Keratinocyte (primary cell): ENCODE measurements around the gene QRSL1. TPM values are rescaled to one million over a fixed set of nuclear protein-coding genes. Genes with fewer than 3 reads are reported as not detected.

Experiments used
- DNase-seq: peaks from one replicate; pipeline ENCODE4 v3.0.0-alpha.2; 2011; ENCODE audit warnings: low read depth, missing footprints, low spot score
- FAIRE-seq: peaks from 2 replicates; lab custom pipeline; 2011; peaks lifted over from hg19 to GRCh38; lab: Jason Lieb, UNC
- H2AFZ ChIP-seq: 2 replicates; pipeline ENCODE4 v1.6.0; 2012; ENCODE audit warnings: low read length, control low read depth, inconsistent platforms; ENCODE audit not compliant: control insufficient read depth
- H3K27ac ChIP-seq: 2 replicates; pipeline ENCODE4 v1.5.1; 2011; ENCODE audit warnings: low read length; ENCODE audit not compliant: control insufficient read depth, insufficient read depth
- H3K27me3 ChIP-seq: 3 replicates; pipeline ENCODE4 v1.6.0; 2011; ENCODE audit warnings: low read length; ENCODE audit not compliant: control insufficient read depth, insufficient read depth; ENCODE audit errors: extremely low read depth
- H3K36me3 ChIP-seq, 2 experiments: 2 replicates in 1 of 2; 3 replicates in 1 of 2; pipeline ENCODE4 v1.5.1; 2011; ENCODE audit warnings: low read length in 2 of 2, mild to moderate bottlenecking in 1 of 2; ENCODE audit not compliant: control insufficient read depth in 2 of 2, insufficient read depth in 2 of 2; ENCODE audit errors: extremely low read depth in 1 of 2
- H3K4me1 ChIP-seq: 3 replicates; pipeline ENCODE4 v1.5.1; 2011; ENCODE audit warnings: low read length; ENCODE audit not compliant: control insufficient read depth, insufficient read depth; ENCODE audit errors: extremely low read depth
- H3K4me2 ChIP-seq: 3 replicates; pipeline ENCODE4 v1.6.0; 2011; ENCODE audit warnings: low read depth, low read length; ENCODE audit not compliant: control insufficient read depth, insufficient read depth; ENCODE audit errors: extremely low read depth
- H3K4me3 ChIP-seq, 3 experiments: fragments of 200-600 bp in 1 of 3; sonication (generic) in 1 of 3; 2 replicates in 2 of 3; 3 replicates in 1 of 3; pipeline ENCODE4 v1.5.1; 2011 to 2016; ENCODE audit warnings: low read length in 3 of 3, mild to moderate bottlenecking in 3 of 3, control low read depth in 2 of 3, inconsistent platforms in 1 of 3, low read depth in 1 of 3, mixed read lengths in 1 of 3, mixed run types in 1 of 3, moderate library complexity in 1 of 3; ENCODE audit not compliant: control insufficient read depth in 2 of 3, insufficient read depth in 2 of 3; ENCODE audit errors: extremely low read depth in 1 of 3
- H3K79me2 ChIP-seq: 2 replicates; pipeline ENCODE4 v1.6.0; 2012; ENCODE audit warnings: low read length; ENCODE audit not compliant: control insufficient read depth, insufficient read depth
- H3K9ac ChIP-seq: 3 replicates; pipeline ENCODE4 v1.6.0; 2011; ENCODE audit warnings: low read length; ENCODE audit not compliant: control insufficient read depth, insufficient read depth; ENCODE audit errors: extremely low read depth
- H3K9me1 ChIP-seq: 3 replicates; pipeline ENCODE4 v1.6.0; 2011; ENCODE audit warnings: low read length; ENCODE audit not compliant: control insufficient read depth, insufficient read depth; ENCODE audit errors: extremely low read depth
- H3K9me3 ChIP-seq: 2 replicates; pipeline ENCODE4 v1.5.1; 2012; ENCODE audit warnings: low read depth, low read length; ENCODE audit not compliant: control insufficient read depth
- H4K20me1 ChIP-seq: 3 replicates; pipeline ENCODE4 v1.6.0; 2011; ENCODE audit warnings: low read length; ENCODE audit not compliant: control insufficient read depth, insufficient read depth; ENCODE audit errors: extremely low read depth
- CTCF ChIP-seq, 3 experiments: IDR thresholded peaks in 1 of 3; conservative IDR thresholded peaks in 1 of 3; optimal IDR thresholded peaks in 1 of 3; 2 replicates in 2 of 3; 3 replicates in 1 of 3; pipeline versions ENCODE3 to v1.5.1; 2011; ENCODE audit warnings: low read length in 3 of 3, mild to moderate bottlenecking in 3 of 3, moderate library complexity in 2 of 3, control low read depth in 1 of 3, inconsistent platforms in 1 of 3; ENCODE audit not compliant: insufficient read depth in 2 of 3; ENCODE audit errors: extremely low read depth in 1 of 3
- EZH2 ChIP-seq: IDR thresholded peaks from one replicate; pipeline ENCODE4 v1.6.1; 2012; ENCODE audit warnings: inconsistent platforms, mild to moderate bottlenecking, low read length, moderate library complexity
- dilution Hi-C: fragments of 300-500 bp; cut with MboI; formaldehyde crosslinking; loops from one replicate; pipeline ENCODE4 v1.7.0; 2020; ENCODE audit warnings: low sequenced_read_pairs; ENCODE audit not compliant: extremely low pct_ligation_motif_present
- polyA plus RNA-seq, 5 experiments: library from polyadenylated mRNA; depleted of rRNA in 3 of 5; stranded (reverse) in 3 of 5; stranded (forward) in 1 of 5; unstranded in 1 of 5; fragments of >200 nt; gene quantifications; 1 replicate in 1 of 5; 2 replicates in 3 of 5; 3 replicates in 1 of 5; pipeline versions ENCODE4 v1.2.1 to v1.2.3, GENCODE V29; 2011 to 2012; ENCODE audit warnings: missing spikeins in 2 of 5, low read depth in 1 of 5, low replicate concordance in 1 of 5

Gene QRSL1
- polyA plus RNA-seq, 1 donor (not counting 4 experiments of a cell fraction or from before 2014, with no cell fraction given) = 14.6 TPM

- dilution Hi-C loops = no loop called here
- Histone ChIP-seq H3K27me3 (no peaks in the 10 kb centered on the region), H3K4me1 (no peaks in the 10 kb centered on the region), H3K9me3 (no peaks in the 10 kb centered on the region), H4K20me1 (no peaks in the 10 kb centered on the region), H3K9me1 (no peaks in the 10 kb centered on the region), H3K36me3 (no peaks in the 10 kb centered on the region), H3K4me3 (no peak overlapping the region), H2AFZ (no peak overlapping the region), H3K9ac (no peak overlapping the region), H3K4me2 (no peak overlapping the region), H3K79me2 (no peaks in the 10 kb centered on the region), H3K27ac (no peak overlapping the region)
- DNase-seq (no peak), FAIRE-seq (no peak)
- no peak for TF ChIP-seq EZH2
- peak; percentile 47 to 61 (median 52) for TF ChIP-seq CTCF (optimal IDR thresholded peaks at IDR 0.05 in 1 of 3, IDR thresholded peaks at IDR 0.05 in 1 of 3, conservative IDR thresholded peaks at IDR 0.05 in 1 of 3; ENCODE audit: extremely low read depth in 1 of 3, insufficient read depth in 2 of 3, low read length in 3 of 3)
Measured at GRCh38 chr6:106609699-106610098, 19.7 kb upstream of the QRSL1 start.

GRCh38 chr6:106611030-106611429, 18.3 kb upstream of the QRSL1 start:
- Histone ChIP-seq H3K9me1 (no peaks in the 10 kb centered on the region), H3K79me2 (no peaks in the 10 kb centered on the region), H2AFZ (no peak overlapping the region), H3K4me1 (no peaks in the 10 kb centered on the region), H3K36me3 (no peaks in the 10 kb centered on the region), H3K9me3 (no peaks in the 10 kb centered on the region), H3K9ac (no peak overlapping the region), H4K20me1 (no peaks in the 10 kb centered on the region), H3K4me3 (no peak overlapping the region), H3K27me3 (no peaks in the 10 kb centered on the region), H3K27ac (no peak overlapping the region), H3K4me2 (no peak overlapping the region)
- TF ChIP-seq EZH2 = no peak
- TF ChIP-seq CTCF (optimal IDR thresholded peaks at IDR 0.05 in 1 of 3, IDR thresholded peaks at IDR 0.05 in 1 of 3, conservative IDR thresholded peaks at IDR 0.05 in 1 of 3; ENCODE audit: extremely low read depth in 1 of 3, insufficient read depth in 2 of 3, low read length in 3 of 3) = no peak
- FAIRE-seq = no peak
- dilution Hi-C loops = no loop called here
- no peak for DNase-seq
